ENCODE data around the gene ARHGAP45. TPM values are rescaled to one million over a fixed set of nuclear protein-coding genes. Genes with fewer than 3 reads are reported as not detected.

Gene ARHGAP45
- total and polyA plus RNA-seq, 4 donors, result 3.3 to 27.5 (median 9.7) TPM

- 97% methylated on average over 10 of the region's 10 CpGs for WGBS
- Histone ChIP-seq H3K27ac (ENCODE audit: low read depth in 1 of 2, low read length in 2 of 2) (no peak overlapping the region), H3K9me3 (ENCODE audit: control insufficient read depth in 4 of 4, low read length in 3 of 4) (no peaks in the 10 kb centered on the region), H3K4me1 (ENCODE audit: control insufficient read depth in 4 of 4, insufficient read depth in 4 of 4, low read length in 3 of 4) (no peaks in the 10 kb centered on the region), H3K27me3 (ENCODE audit: control insufficient read depth in 4 of 4, insufficient read depth in 4 of 4, low read length in 3 of 4) (no peaks in the 10 kb centered on the region), H3K4me3 (ENCODE audit: low read depth in 1 of 3, low read length in 3 of 3) (no peak overlapping the region), H3K9ac (ENCODE audit: low read depth in 1 of 2, low read length in 2 of 2) (no peak overlapping the region), H3K36me3 (ENCODE audit: control insufficient read depth in 4 of 4, insufficient read depth in 3 of 4, low read depth in 1 of 4, low read length in 3 of 4) (peaks cover 16 to 85% (median 40%) of the 10 kb centered on the region in 4 donors)
- no peak for TF ChIP-seq EGR1 (IDR thresholded peaks at IDR 0.05; ENCODE audit: low read depth in 2 of 2)
- no peak for TF ChIP-seq HNF4A (conservative IDR thresholded peaks at IDR 0.05)
- TF ChIP-seq HNF4G (IDR thresholded peaks at IDR 0.05), result no peak
- no peak for TF ChIP-seq GABPA (IDR thresholded peaks at IDR 0.05 in 1 of 2, conservative IDR thresholded peaks at IDR 0.05 in 1 of 2)
- TF ChIP-seq FOXA2 (IDR thresholded peaks at IDR 0.05), result no peak
- no peak for DNase-seq (ENCODE audit: low spot score)
Observed at GRCh38 chr19:1121395-1121794, 54.4 kb downstream of the ARHGAP45 start.

GRCh38 chr19:1122021-1122971, 55.3 kb downstream of the ARHGAP45 start:
- Histone ChIP-seq H3K4me3 (ENCODE audit: low read depth in 1 of 3, low read length in 3 of 3) (no peak overlapping the region), H3K27ac (ENCODE audit: low read depth in 1 of 2, low read length in 2 of 2) (no peak overlapping the region)

DNA sequence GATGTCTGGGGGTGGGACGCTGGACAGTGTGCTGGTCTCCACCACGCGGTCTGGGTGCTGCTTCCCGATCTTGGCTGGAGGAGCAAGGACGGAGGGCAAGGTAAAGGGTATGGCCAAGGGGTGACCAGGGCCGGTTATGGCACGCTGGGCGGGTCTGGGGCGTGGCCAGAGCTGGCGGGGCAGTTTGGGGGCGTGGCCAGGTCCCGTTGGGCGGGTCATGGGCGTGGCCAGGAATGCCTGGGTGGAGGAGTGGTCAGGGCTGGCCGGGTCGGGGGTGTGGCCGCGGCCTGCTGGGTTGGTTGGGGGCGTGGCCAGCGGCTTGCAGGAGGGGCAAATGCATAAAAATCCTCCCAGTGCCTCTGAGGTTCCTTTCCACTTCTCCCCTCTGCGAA, 56.0 kb downstream of the ARHGAP45 start:
- DNase-seq (ENCODE audit: low spot score), result peak; percentile 85
- 75% methylated on average over 21 of the region's 21 CpGs for WGBS
- Histone ChIP-seq H3K9me3 (ENCODE audit: control insufficient read depth in 4 of 4, low read length in 3 of 4) (no peaks in the 10 kb centered on the region), H3K27ac (ENCODE audit: low read depth in 1 of 2, low read length in 2 of 2) (no peak overlapping the region), H3K4me3 (ENCODE audit: low read depth in 1 of 3, low read length in 3 of 3) (no peak overlapping the region), H3K27me3 (ENCODE audit: control insufficient read depth in 4 of 4, insufficient read depth in 4 of 4, low read length in 3 of 4) (no peaks in the 10 kb centered on the region), H3K36me3 (ENCODE audit: control insufficient read depth in 4 of 4, insufficient read depth in 3 of 4, low read depth in 1 of 4, low read length in 3 of 4) (peaks cover 15 to 82% (median 38%) of the 10 kb centered on the region in 4 donors), H3K9ac (ENCODE audit: low read depth in 1 of 2, low read length in 2 of 2) (no peak overlapping the region), H3K4me1 (ENCODE audit: control insufficient read depth in 4 of 4, insufficient read depth in 4 of 4, low read length in 3 of 4) (no peaks in the 10 kb centered on the region)
- TF ChIP-seq RXRA (IDR thresholded peaks at IDR 0.05), result no peak
- TF ChIP-seq HNF4A (conservative IDR thresholded peaks at IDR 0.05), result no peak
- TF ChIP-seq, protein P1, sequence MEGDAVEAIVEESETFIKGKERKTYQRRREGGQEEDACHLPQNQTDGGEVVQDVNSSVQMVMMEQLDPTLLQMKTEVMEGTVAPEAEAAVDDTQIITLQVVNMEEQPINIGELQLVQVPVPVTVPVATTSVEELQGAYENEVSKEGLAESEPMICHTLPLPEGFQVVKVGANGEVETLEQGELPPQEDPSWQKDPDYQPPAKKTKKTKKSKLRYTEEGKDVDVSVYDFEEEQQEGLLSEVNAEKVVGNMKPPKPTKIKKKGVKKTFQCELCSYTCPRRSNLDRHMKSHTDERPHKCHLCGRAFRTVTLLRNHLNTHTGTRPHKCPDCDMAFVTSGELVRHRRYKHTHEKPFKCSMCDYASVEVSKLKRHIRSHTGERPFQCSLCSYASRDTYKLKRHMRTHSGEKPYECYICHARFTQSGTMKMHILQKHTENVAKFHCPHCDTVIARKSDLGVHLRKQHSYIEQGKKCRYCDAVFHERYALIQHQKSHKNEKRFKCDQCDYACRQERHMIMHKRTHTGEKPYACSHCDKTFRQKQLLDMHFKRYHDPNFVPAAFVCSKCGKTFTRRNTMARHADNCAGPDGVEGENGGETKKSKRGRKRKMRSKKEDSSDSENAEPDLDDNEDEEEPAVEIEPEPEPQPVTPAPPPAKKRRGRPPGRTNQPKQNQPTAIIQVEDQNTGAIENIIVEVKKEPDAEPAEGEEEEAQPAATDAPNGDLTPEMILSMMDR (IDR thresholded peaks at IDR 0.05; ENCODE audit: low read depth, low read length, missing input control), result no peak
- TF ChIP-seq SP1 (IDR thresholded peaks at IDR 0.05), result peak; percentile 83
- no peak for TF ChIP-seq MAX (IDR thresholded peaks at IDR 0.05)

More at GRCh38 chr19:1122021-1122971, 55.3 kb downstream of the ARHGAP45 start:
- Histone ChIP-seq H3K27me3 (ENCODE audit: control insufficient read depth in 4 of 4, insufficient read depth in 4 of 4, low read length in 3 of 4) (no peaks in the 10 kb centered on the region), H3K9me3 (ENCODE audit: control insufficient read depth in 4 of 4, low read length in 3 of 4) (no peaks in the 10 kb centered on the region), H3K4me1 (ENCODE audit: control insufficient read depth in 4 of 4, insufficient read depth in 4 of 4, low read length in 3 of 4) (no peaks in the 10 kb centered on the region), H3K36me3 (ENCODE audit: control insufficient read depth in 4 of 4, insufficient read depth in 3 of 4, low read depth in 1 of 4, low read length in 3 of 4) (peaks cover 15 to 86% (median 40%) of the 10 kb centered on the region in 4 donors), H3K9ac (ENCODE audit: low read depth in 1 of 2, low read length in 2 of 2) (no peak overlapping the region)
- TF ChIP-seq FOXA2 (IDR thresholded peaks at IDR 0.05) (no peak), JUND (IDR thresholded peaks at IDR 0.05) (no peak), FOXA1 (IDR thresholded peaks at IDR 0.05) (no peak), TAF1 (conservative IDR thresholded peaks at IDR 0.05) (no peak), ATF3 (IDR thresholded peaks at IDR 0.05) (no peak), HNF4A (conservative IDR thresholded peaks at IDR 0.05) (no peak)
- TF ChIP-seq, protein P2, sequence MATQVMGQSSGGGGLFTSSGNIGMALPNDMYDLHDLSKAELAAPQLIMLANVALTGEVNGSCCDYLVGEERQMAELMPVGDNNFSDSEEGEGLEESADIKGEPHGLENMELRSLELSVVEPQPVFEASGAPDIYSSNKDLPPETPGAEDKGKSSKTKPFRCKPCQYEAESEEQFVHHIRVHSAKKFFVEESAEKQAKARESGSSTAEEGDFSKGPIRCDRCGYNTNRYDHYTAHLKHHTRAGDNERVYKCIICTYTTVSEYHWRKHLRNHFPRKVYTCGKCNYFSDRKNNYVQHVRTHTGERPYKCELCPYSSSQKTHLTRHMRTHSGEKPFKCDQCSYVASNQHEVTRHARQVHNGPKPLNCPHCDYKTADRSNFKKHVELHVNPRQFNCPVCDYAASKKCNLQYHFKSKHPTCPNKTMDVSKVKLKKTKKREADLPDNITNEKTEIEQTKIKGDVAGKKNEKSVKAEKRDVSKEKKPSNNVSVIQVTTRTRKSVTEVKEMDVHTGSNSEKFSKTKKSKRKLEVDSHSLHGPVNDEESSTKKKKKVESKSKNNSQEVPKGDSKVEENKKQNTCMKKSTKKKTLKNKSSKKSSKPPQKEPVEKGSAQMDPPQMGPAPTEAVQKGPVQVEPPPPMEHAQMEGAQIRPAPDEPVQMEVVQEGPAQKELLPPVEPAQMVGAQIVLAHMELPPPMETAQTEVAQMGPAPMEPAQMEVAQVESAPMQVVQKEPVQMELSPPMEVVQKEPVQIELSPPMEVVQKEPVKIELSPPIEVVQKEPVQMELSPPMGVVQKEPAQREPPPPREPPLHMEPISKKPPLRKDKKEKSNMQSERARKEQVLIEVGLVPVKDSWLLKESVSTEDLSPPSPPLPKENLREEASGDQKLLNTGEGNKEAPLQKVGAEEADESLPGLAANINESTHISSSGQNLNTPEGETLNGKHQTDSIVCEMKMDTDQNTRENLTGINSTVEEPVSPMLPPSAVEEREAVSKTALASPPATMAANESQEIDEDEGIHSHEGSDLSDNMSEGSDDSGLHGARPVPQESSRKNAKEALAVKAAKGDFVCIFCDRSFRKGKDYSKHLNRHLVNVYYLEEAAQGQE (IDR thresholded peaks at IDR 0.05), result no peak
- DNase-seq (ENCODE audit: low spot score), result no peak
- WGBS, result 96% methylated on average over 63 of the region's 63 CpGs
